AG08396 (cell line): Measurements from ENCODE around the gene NHERF2.
"Not testable (repeated sequence)": the region's sequence is repeated elsewhere in the genome, so short reads cannot be mapped to it uniquely, and the experiment has no call there.

Experiments used
- DNase-seq: peaks from one replicate; pipeline ENCODE4 v3.0.0; 2012; ENCODE audit warnings: low spot score, mixed read lengths

Gene NHERF2

DNA sequence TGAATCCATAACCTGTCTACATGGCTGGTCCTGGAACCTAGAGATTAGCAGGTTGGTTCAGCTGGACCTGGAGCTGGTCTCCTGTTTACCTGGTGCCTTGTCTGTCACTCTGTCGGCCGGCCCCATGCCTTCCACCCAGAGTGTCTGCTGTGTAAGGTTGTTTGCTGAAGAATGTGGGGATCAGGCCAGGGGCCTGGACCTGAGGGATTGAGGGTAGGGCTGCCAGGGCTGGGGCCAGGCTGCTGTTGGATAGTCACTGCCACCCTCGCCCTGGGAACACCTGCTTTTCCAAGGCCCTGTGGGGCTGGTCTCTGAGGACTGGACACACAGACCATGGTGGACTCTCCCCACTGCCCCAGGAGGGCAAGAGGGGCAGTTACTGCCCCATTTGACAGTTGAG is 1.4 kb downstream of the NHERF2 start:
- DNase-seq, result no peak

DNA sequence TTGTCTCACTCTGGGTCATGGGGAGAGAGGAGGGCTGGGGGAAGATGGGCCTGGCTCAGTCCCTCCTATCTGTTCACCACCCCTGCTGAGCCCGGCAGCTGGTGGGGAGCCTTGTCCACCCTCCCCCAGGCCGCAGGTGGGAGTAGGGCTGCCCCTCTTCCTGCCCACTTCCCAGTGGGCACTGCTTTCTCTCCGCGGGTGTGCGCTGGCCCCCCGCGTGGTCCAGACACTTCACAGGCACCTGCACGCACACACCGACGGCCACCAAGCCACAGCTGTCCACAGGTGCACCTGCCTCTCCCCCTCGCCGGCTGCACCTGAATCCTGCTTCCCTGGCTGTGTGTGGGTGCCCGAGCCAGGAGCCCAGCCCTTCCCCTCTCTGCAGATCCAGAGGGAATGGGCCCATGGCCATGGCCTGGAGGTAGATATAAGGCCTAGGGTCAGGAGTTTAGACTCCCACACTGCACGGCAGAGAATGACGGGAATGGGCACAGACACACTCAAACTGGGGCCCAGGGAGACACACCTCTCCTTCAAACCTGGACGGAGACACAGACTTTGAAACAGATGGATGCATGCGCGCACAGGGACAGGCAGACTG is 2.0 kb downstream of the NHERF2 start:
- DNase-seq, result no peak

GRCh38 chr16:2029350-2029749 is 2.6 kb downstream of the NHERF2 start:
- no peak for DNase-seq

DNA sequence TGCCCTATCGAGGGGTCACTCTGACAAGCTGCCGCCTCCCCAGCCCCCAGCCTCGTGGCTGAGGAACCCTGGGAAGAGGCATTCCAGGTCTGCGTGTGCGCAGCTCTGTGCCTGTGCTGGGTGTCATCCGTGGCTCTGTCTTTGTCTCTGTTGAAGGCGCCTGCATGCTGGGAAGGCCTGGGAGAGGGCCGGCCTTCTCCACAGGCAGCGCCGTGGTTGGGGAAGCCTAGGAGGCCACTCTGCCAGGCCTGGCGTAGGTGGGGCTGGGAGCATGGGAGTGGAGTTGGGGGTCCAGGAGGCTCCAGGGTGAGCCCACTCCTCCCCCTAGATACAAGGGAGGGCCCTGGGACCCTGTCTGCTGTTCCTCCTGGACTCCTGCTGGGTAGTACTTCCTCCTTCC is 3.3 kb downstream of the NHERF2 start:
- no peak for DNase-seq

GRCh38 chr16:2031081-2031577 is 4.4 kb downstream of the NHERF2 start:
- DNase-seq, result no peak

DNA sequence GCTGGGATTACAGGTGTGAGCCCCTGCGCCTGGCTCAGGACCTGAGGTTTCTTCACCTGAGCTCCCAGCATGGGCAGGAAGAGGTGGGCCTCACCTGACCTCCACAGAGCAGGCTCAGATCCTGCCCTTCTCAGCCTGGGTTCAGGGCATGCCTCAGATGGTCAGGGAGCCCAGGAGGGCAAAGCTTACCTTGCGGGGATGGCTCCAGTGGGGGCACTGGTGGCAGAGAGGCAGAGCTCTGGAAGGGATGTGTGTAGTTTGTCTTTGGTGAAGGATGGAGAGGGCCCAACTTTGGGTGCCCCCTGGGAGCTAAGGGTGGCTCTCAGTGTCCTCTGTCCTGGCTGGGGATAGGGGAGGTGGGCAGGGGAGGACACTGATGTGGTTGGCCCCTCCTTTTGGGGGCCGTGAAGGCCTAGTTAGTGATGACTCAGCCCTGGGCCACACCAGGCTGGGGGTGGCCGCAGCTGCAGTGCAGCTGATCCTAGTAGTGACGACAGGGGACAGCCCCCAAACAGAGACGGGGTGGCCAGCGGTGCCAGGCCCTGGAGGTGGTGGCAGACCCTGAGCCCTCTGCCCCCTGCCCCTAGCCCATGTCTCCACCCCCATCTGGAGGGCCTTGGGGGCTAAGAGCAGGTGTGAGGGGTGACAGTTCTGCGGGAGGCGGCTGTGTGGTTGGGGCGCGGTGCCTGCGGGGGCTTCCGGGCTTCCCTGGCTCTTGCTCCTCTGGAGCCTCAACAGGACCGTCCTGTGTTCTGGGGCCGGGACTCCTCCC is 5.8 kb downstream of the NHERF2 start:
- DNase-seq, result no peak

DNA sequence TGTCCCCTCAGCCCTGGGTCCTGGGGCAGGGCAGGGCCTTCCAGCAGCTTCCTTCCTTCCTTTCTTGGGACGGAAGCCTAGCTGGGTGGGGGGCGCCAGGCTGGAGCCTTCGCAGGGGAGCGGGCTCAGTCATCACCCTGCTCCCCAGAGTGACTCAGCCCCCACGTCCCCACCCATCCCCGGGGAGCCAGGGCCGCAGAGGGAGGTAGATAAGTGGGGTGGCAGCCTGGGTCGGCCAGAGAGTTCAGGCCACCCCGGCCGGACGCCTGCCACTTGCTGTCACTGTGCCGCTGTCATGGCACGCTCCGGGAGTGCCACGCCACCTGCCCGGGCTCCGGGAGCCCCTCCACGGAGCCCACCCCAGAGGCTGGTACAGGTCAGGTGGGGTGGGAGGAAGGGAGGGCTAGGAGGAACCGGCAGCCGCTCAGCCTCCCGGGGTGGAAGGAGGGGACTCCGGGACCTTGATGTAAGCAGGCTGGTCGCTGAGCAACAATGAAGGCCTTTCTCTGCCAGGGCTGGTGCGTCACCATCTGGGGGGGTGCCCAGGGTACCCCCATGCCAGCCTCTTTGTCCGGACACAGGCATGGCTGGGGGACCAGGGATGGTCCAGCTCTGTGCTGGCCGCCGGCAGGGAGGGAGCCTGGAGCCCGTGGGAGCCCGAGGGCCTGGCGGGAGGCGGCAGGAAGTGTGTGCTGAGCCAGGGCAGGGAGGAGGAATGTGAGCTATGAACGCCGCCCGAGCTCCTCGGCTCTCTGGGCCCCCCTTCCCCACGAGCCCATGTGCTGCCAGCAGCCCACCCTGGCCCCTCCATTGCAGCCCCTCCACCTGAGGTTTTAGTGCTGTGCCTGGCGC is 6.6 kb downstream of the NHERF2 start:
- DNase-seq, result peak; percentile 81

DNA sequence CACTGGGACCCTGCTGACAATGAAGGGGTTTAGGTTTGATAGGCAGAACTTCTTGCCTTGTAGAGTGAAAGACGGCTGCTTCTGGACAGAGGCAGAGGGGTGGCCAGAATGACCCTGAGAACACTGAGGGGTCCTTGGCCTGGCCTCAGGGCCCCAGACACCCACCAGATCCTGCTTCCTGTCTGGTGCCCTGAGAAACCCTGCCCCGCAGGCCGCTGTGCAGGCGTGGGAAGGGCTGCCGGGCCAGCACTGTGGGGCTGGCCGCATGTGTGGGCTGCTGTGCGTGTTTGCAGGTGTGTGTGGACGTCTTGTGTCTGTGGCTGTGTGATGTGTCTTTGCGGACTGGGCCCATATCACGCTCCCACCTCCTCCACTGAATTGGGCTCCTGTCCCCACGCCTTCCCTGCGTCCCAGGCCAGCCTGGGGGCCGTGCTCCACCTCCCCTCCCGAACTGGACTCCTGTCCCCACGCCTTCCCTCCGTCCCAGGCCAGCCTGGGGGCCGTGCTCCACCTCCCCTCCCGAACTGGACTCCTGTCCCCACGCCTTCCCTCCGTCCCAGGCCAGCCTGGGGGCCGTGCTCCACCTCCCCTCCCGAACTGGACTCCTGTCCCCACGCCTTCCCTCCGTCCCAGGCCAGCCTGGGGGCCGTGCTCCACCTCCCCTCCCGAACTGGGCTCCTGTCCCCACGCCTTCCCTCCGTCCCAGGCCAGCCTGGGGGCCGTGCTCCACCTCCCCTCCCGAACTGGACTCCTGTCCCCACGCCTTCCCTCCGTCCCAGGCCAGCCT is 7.4 kb downstream of the NHERF2 start:
- DNase-seq, result not testable (repeated sequence)

- no peak for DNase-seq
Observed at GRCh38 chr16:2034696-2035430, 8.2 kb downstream of the NHERF2 start.

- DNase-seq, result peak; percentile 90
Observed at GRCh38 chr16:2035431-2036199, 8.9 kb downstream of the NHERF2 start.

DNA sequence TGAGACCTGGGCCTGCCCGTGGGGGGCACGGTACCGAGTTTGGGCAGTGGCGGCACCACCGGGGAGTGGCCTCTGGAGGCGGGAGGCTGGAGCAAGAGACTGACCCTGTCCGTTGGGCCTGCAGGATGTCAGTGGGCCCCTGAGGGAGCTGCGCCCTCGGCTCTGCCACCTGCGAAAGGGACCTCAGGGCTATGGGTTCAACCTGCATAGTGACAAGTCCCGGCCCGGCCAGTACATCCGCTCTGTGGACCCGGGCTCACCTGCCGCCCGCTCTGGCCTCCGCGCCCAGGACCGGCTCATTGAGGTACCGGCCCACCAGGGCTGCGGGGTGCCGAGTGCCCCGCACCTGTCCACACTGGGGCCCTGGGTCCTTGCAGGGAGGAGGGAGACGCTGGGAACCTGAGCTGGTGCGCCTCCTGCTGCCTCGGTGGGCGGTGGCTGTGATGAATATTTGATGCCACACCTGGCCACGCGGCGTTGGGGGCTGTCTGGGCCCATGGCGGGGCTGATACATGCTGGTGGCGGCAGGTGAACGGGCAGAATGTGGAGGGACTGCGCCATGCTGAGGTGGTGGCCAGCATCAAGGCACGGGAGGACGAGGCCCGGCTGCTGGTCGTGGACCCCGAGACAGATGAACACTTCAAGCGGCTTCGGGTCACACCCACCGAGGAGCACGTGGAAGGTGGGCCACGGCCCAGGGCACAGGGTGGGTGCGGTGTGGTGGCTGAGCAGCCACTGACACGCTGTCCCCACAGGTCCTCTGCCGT is 9.7 kb downstream of the NHERF2 start:
- DNase-seq, result no peak

GRCh38 chr16:2037115-2037514 is 10.4 kb downstream of the NHERF2 start:
- no peak for DNase-seq

DNA sequence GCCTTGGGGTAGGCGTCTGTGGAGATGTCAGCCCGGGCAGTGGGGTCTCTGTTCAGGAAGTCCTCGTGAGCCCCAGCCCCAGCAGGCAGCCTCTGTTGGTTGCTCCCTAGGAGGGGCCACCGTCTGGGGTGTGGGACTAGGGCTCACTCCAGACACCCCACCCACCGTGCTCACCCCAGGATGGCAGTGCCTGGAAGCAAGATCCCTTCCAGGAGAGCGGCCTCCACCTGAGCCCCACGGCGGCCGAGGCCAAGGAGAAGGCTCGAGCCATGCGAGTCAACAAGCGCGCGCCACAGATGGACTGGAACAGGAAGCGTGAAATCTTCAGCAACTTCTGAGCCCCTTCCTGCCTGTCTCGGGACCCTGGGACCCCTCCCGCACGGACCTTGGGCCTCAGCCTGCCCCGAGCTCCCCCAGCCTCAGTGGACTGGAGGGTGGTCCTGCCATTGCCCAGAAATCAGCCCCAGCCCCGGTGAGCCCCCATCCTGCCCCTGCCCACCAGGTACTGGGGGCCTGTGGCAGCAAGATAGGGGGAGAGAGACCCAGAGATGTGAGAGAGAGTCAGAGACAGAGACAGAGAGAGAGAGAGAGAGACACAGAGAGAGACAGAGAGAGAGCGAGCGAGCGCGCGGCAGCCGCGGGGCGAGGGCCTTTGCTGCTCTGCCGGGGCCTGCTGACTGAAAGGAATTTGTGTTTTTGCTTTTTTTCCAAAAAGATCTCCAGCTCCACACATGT is 11.1 kb downstream of the NHERF2 start:
- DNase-seq, result no peak

- DNase-seq, result no peak
Observed at GRCh38 chr16:2038382-2039231, 11.9 kb downstream of the NHERF2 start.

GRCh38 chr16:2039274-2040031 is 12.8 kb downstream of the NHERF2 start:
- peak; percentile 90 for DNase-seq

- no peak for DNase-seq
Observed at GRCh38 chr16:2040041-2040786, 13.5 kb downstream of the NHERF2 start.
